GM10847 (cell line): ENCODE measurements around the gene RYR3.

ENCODE experiments used
- POLR2A ChIP-seq: IDR thresholded peaks from 2 replicates; pipeline ENCODE4 v1.6.1; 2011; ENCODE audit not compliant: insufficient read length; ENCODE audit errors: extremely low read depth

Gene RYR3

DNA sequence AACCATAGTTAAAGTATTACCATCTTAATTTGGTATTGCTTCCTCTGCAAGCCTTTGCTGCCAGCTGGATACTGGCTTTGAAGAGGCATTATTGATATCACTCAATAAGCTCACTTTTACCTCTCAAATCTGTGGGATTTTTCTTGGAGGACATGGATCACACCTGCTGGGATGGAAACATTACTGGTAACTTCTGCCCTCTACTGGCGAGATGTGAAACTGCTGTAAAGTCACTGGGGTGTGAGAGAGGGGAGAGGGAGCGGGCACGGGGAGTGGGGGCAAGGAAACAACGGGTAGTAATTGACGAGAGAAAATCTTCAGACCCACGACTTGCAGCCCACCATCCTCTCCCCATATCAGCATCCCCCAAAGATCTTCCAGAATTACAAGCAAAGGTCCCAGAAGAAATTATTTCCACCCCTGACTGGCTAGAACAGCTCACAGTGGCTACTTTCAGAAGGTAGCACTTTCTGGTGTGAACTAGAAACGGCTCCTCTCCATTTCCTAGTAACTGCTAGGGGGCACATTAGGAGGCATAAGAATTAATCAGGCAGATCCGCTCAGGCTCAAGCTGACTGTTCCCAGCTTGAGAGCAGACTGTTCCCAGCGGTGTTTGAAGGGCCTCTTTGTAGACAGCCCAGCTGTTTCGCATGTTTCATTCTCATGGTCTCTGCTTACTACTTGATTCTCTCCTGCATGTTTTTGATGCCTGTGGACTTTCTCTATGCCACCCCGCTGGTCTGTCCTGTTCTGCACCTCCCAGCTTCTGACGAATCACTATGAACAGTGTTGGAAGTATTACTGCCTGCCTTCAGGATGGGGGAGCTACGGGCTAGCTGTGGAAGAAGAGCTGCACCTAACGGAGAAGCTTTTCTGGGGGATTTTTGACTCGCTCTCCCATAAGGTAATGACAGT is 427.2 kb downstream of the RYR3 start:
- TF ChIP-seq POLR2A: no peak

DNA sequence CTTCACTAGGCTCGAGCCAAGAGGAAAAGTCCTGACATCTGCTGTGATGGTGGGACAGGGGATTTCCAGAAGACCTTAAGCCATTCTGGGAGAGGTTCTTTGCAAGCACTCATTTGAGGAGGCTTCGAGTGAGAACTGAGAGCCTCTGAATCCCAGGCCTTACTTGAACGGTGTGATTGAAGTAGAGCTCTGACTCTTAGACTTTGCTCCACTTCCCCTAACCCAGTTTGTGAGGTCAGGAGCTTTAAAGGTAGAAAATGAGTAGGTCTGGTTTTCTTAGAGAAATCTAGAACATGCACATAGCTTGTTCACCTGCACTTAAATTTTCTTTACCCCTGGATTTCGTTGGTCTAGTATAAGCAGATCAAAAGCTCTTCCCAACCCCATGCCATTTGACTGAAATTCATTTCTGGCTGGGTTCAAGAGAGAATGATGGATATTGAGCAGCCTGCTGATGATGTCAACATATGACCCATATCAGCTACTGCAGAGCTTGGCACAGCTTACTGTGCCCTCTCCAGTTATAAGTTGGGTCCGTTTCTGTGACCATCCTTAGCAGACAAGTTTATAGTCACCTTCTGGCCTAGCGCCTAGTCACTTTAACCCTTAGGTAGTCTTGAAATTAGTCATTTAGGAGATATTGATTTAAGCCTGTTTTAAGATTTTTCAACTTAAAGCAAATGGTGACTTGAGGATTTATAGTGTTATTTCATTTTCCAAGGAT is 428.3 kb downstream of the RYR3 start:
- no peak for TF ChIP-seq POLR2A

DNA sequence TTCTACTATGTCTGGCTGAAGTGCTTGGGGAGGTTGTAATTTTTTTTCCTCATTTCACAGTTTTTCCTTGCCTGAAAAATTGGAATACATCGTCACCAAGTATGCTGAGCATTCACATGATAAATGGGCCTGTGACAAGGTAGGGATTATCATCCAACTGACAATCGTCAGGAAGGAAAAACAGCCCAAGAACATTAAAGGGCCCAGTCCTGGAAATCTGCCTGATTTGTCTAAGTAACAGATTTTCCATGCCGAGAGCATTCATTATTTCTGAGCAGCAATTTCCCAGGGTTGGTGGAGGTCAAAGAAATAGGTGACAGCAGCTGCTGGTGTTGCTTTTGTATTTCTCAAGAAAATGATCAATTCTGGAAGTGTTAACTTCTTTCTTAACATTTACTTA is 431.5 kb downstream of the RYR3 start:
- TF ChIP-seq POLR2A: no peak

DNA sequence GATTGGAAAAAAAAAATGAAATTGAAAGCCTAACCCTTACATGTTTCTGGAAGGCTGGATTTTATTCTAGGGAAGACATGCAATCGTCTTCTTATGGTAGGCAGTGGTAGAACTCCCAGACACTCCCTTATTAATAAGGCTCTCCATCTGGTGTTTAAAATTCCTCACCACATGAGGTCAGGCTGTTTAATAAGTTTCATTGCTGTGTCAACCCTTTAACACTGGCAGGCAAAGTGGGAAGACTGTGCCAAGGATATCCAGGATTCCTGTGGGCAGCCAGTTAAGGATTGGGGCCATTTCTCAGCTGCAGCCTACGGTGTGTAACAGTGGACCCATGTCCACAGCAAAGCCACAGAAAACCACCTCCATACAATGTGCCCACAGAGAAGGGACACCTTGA is 432.0 kb downstream of the RYR3 start:
- TF ChIP-seq POLR2A: no peak

DNA sequence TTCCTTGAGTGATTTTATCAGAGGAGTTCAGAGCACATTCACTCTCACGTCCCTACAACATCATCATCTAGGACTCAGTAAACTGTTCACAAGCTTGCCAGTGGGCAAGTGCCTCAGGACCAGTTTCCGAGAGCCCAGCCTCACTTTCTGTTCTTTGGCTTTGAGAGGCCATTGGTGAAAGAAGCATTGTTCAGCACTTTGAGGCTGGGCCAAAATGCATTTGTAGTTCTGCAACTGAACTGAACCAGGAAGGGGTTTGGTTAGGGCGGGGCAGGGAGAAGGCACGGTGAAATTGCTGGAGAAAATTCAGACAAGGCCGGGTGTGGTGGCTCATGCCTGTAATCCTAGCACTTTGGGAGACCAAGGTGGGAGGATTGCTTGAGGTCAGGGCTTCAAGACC is 435.4 kb downstream of the RYR3 start:
- no peak for TF ChIP-seq POLR2A

DNA sequence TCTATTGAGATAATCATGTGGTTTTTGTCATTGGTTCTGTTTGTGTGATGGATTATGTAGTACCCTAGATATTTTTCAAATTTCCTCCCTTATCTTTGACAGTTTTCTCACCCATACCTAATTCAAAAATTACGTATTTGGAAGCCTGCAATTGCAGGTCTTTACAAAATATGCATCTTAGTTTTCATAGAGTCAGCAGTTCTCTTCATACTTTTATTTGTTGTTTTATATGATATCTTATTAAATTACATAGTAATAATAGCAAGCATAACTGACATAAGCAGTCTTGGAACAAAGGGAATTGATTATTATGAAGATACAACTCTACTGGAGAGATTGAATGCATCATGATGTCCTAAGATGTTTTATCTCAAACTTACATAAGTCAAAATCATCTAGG is 442.2 kb downstream of the RYR3 start:
- no peak for TF ChIP-seq POLR2A

DNA sequence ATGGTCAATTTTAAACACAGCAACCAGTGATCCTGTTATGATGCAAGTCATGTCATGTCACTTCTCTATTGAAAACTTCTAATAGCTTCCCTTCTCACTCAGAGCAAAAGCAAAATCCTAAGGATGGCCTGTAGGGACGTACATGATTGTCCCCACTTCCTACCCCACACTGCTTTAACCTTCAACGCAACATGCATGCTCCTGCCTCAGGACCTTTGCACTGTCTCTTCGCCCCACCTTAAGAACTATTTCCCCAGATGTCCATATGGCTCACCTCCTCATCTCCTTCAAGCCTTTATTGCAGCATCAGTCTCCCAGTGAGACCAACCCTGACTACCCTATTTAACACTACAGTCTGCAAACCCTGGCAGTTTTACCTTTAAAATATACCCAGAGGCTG is 443.5 kb downstream of the RYR3 start:
- no peak for TF ChIP-seq POLR2A

DNA sequence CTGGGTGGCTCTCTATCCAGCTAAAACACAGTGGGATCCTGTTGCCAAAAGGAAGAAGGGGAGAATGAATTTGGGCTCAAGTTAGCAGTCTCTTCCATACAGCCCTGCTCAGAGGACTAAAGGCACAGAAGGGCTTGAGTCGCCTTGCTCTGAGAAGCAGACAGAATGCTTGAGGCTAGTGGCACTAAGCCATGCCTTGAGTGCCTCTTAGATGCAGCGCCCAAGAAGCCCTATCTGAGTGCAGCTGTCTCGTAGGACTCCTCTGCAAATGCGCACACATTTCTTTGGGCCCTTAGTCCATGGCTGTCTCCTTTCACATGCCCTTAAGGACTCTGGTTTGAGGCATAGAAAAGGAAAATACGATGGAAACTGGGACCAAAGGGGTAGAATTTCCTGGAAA is 446.2 kb downstream of the RYR3 start:
- TF ChIP-seq POLR2A: no peak

DNA sequence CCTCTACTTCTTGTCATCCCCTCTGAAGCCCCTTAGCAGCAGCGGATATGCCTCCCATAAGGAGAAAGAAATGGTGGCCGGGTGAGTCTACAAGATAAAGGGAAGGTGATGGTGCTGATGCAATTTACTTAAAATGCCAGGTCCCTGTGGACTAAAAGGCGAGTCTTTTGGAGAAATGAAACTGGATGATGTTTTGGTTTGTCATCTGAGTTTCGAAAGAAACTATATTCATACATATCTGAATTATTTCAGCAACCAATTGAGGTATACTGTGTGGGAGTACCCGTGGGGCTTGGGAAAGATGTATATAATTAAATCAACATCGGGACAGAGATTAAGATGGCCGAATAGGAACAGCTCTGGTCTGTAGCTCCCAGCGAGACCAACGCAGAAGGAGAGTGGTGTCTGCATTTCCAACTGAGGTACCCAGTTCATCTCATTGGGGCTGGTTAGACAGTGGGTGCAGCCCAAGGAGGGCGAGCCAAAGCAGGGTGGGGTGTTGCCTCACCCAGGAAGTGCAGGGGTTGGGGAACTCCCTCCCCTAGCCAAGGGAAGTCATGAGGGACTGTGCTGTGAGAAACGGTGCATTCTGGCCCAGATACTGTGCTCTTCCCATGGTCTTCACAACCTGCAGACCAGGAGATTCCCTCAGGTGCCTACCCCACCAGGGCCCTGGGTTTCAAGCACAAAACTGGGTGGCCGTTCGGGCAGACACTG is 446.9 kb downstream of the RYR3 start:
- TF ChIP-seq POLR2A: no peak

DNA sequence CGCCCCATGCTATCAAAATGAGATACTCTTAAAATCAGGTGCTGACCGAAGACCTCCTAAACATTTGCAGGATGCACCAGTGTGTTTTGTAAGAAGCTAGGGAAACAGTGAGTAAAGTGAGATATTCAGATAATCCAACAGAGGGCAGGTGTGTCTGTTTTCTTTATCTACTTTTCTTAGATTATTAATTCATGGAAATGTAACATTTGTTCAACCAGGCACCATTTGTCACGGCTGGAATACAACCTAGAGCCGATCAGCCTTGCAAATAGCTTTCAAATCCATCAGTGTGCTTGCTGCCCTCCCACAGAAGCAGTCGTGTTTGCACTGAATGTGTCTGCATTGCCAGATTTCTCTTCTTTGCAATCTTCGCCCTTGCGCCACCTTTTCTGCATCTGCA is 455.6 kb downstream of the RYR3 start:
- no peak for TF ChIP-seq POLR2A

DNA sequence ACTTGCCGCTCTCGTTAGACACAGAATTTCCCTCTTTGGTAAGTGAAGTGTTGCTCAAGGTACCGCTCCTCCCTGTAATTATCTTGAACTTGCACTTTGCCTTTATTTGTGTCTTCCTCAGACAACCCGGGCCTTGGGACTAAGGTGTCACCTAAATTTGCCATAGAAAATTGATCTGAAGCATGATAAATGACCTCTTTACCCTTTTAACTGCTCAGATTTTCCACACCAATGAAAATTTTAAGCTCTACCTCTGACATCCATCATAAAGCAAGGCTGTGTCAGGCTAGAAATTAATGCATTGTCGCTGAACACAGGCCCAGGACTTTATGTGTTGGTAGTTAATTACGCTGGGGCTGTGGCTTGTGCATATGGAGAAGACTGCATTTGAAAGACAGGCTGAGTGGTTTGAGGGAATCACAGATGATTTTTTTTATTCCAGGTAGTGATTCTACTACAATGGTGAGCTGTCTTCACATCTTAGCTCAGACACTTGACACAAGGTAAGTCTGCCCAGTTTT is 458.0 kb downstream of the RYR3 start:
- TF ChIP-seq POLR2A: no peak

DNA sequence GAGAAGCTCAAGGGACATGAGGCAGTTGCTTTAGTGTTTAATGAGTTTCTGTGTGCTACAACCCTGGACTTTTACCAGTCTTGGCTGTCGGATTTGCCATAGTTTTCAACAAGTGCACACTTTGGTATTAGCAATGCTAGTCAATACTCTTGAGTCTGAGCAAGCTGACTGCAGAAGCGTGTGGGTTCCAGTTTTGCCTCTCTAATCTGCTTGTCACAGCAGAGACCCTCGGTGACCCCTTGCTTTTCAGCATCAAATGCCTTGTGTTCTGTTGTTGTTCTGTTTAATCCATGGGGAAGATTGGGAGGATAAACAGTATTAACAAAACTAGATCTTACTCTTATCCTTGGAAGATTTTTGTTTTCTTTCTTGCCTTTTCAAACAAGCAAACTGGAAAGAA is 463.2 kb downstream of the RYR3 start:
- TF ChIP-seq POLR2A: no peak

DNA sequence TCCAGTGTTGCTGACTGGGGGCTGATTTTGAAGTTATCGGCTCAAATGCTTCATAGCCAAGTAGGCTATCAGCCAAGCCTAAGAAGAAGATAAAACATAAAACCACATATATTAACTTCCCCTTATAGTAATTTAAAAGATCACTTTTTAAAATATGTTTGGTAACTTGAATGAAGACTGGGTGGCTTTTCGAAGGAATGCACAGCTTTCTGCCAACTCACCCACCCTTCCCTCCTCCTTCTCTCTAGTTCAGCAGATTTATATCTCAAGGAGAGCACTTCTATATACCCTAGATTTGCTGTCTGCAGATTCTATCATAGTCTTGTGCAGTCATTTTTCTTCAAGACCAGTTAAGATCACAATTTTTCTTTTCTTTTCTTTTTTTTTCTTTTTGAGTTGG is 468.1 kb downstream of the RYR3 start:
- TF ChIP-seq POLR2A: no peak

DNA sequence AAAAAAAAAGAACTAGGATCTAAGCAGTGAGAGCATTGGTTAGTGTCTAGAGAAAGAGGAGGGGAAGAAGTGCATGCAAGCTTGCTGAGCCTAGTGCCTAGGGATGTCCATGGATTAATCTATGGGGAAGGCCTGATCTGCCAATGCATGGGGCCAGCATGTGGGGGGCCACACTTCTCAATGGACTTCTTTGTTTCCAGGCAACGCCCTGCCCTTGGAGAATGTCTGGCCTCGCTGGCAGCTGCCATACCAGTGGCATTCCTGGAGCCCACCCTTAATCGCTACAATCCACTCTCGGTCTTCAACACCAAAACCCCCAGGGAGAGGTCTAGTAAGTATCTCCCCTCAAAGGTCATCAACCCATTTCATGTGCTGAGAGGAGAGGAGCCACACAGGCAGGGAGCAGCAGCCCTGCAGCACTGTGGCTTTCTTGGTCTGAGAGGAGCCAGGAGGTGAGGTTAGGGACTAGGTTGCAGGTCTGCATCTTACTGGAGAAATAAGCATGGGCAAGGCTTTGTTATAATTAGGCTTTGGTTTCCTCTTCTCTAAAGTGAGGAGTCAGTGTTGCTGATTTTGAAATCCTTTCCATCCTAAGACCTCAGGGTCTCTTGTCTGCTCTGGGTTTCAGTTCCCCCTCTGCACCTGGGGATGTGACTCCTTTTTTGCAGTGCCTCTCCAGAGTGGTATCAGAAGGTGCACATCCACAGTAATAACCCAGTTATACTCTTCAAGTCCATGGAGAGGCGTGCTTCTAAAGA is 469.4 kb downstream of the RYR3 start:
- no peak for TF ChIP-seq POLR2A

DNA sequence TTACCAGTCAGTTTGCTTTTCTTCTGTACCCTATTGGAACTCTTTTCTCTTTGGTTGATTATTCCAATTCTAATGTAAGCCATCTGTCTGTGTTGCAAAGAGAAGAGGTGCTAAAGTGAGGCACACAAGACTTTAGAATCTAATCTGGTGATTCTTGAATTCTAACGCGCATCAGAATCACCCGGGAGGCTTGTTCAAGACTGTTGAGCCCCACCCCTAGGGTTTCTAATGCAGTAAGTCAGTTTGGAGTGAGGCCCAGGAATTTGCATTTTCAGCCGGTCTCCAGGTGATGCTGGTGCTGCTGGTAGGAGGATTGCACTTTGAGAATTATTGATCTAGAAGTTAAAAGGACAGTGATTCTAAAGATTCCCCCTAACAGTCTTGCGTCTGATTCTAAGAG is 472.2 kb downstream of the RYR3 start:
- TF ChIP-seq POLR2A: no peak
